HepG2 (cell line): ENCODE data around the gene CES3. TPM values are rescaled to one million over a fixed set of nuclear protein-coding genes. Genes with fewer than 3 reads are reported as not detected.
A peak's percentile ranks its signal among the peaks of the same experiment; 100 is the strongest.

Source experiments
- ATF2 ChIP-seq: sonication (generic); formaldehyde crosslinking; IDR thresholded peaks from 2 replicates; pipeline ENCODE4 v1.4.0; 2020; ENCODE audit warnings: missing genetic modification reagents
- ATRX ChIP-seq: sonication (generic); formaldehyde crosslinking; IDR thresholded peaks from 2 replicates; pipeline ENCODE4 v1.4.0; 2020; ENCODE audit warnings: missing genetic modification reagents, borderline replicate concordance
- BCL6 ChIP-seq: IDR thresholded peaks from 2 replicates; pipeline ENCODE4 v1.6.1; 2016; ENCODE audit warnings: missing genetic modification reagents, missing compliant biosample characterization
- KIAA2018 ChIP-seq: sonication (generic); formaldehyde crosslinking; IDR thresholded peaks from 2 replicates; pipeline ENCODE4 v1.5.0; 2020; ENCODE audit warnings: mild to moderate bottlenecking, missing genetic modification reagents, borderline replicate concordance
- NAIF1 ChIP-seq: sonication (generic); formaldehyde crosslinking; IDR thresholded peaks from 2 replicates; pipeline ENCODE4 v1.5.0; 2020; ENCODE audit warnings: mild to moderate bottlenecking, missing genetic modification reagents, borderline replicate concordance
- NR2C2 ChIP-seq: sonication (generic); formaldehyde crosslinking; IDR thresholded peaks from 2 replicates; pipeline ENCODE4 v1.4.0; 2020; ENCODE audit warnings: missing genetic modification reagents, mild to moderate bottlenecking, moderate library complexity, borderline replicate concordance
- NR2F1 ChIP-seq, 2 experiments: fragments of 450-650 bp in 1 of 2; formaldehyde crosslinking in 1 of 2; IDR thresholded peaks; 2 replicates each; pipeline versions ENCODE4 v1.5.0 to v1.6.1; 2016 to 2020; ENCODE audit warnings: mild to moderate bottlenecking in 1 of 2, missing compliant biosample characterization in 1 of 2, missing genetic modification reagents in 1 of 2, moderate library complexity in 1 of 2
- PAXIP1 ChIP-seq: sonication (generic); formaldehyde crosslinking; conservative IDR thresholded peaks from 2 replicates; pipeline ENCODE4 v1.4.0; 2020; ENCODE audit warnings: mild to moderate bottlenecking, missing genetic modification reagents, moderate library complexity
- RBAK ChIP-seq: sonication (generic); formaldehyde crosslinking; IDR thresholded peaks from 2 replicates; pipeline ENCODE4 v1.5.1; 2020; ENCODE audit warnings: mild to moderate bottlenecking, missing genetic modification reagents
- RBM39 ChIP-seq: fragments of 200-400 bp; formaldehyde crosslinking; IDR thresholded peaks from one replicate; pipeline ENCODE4 v1.6.1; 2018; ENCODE audit warnings: antibody characterized with exemption, mild to moderate bottlenecking, low read depth, low read length; ENCODE audit not compliant: poor library complexity, severe bottlenecking
- SP4 ChIP-seq: sonication (generic); formaldehyde crosslinking; IDR thresholded peaks from 2 replicates; pipeline ENCODE4 v1.8.1; 2023; ENCODE audit warnings: mild to moderate bottlenecking, missing genetic modification reagents
- TRAFD1 ChIP-seq: sonication (generic); formaldehyde crosslinking; IDR thresholded peaks from 2 replicates; pipeline ENCODE4 v1.5.1; 2020; ENCODE audit warnings: missing genetic modification reagents, mild to moderate bottlenecking, borderline replicate concordance
- ZNF792 ChIP-seq: IDR thresholded peaks from 2 replicates; pipeline ENCODE4 v1.6.1; 2016
- polyA plus RNA-seq, 8 experiments: library from polyadenylated mRNA; depleted of rRNA in 3 of 8; stranded (reverse) in 7 of 8; unstranded in 1 of 8; fragments of >200 nt; fragmentation: Illumina TruSeq in 4 of 8; extraction: Trizol in 4 of 8; gene quantifications; 2 replicates each; pipeline versions ENCODE4 v1.2.1 to v1.2.3, GENCODE V29; 2011 to 2016; ENCODE audit warnings: low read depth in 4 of 8, missing spikeins in 1 of 8, mixed read lengths in 1 of 8; ENCODE audit not compliant: insufficient read depth in 1 of 8
- total RNA-seq, 5 experiments: library from RNA; depleted of rRNA; stranded (reverse); fragments of >200 nt; fragmentation: Illumina TruSeq; extraction: Trizol; gene quantifications; 2 replicates each; pipeline ENCODE4 v1.2.3, GENCODE V29; 2016; ENCODE audit warnings: low read depth in 1 of 5

CES3 gene
- total and polyA plus RNA-seq, 2 of the 13 experiments (the other 11 are each of a cell fraction or from before 2014, with no cell fraction given) = 6.6 to 17.4 TPM

GRCh38 chr16:66934138-66934838, 26.8 kb upstream of the CES3 start, which contains the start of gene CIAO2B (continued):
- TF ChIP-seq KIAA2018 = no peak
- peak; percentile 66 for TF ChIP-seq BCL6 (CRISPR knock-in tag)
- peak; percentile 86 for TF ChIP-seq RBM39
- TF ChIP-seq PAXIP1 (CRISPR knock-in tag) = peak; percentile 54
- 0 out of 4 replicates have a peak, but pooled peaks of 1 of the 2 experiments have one; percentile 14 for TF ChIP-seq NR2F1 (CRISPR knock-in tag; IDR thresholded peaks at IDR 0.05)
- no peak; the same call in 1 of the 2 replicates for TF ChIP-seq TRAFD1
- peak; percentile 89; the same call in 1 of the 2 replicates for TF ChIP-seq ZNF792 (CRISPR knock-in tag)
- TF ChIP-seq RBAK (CRISPR knock-in tag) = no peak
- peak; percentile 91 for TF ChIP-seq NAIF1 (CRISPR knock-in tag)
- TF ChIP-seq SP4 (CRISPR knock-in tag) = peak; percentile 92; the same call in 1 of the 2 replicates
- no peak for TF ChIP-seq ATRX (CRISPR knock-in tag)
- TF ChIP-seq ATF2 = peak; percentile 87; the same call in 1 of the 2 replicates
- peak; percentile 74 for TF ChIP-seq NR2C2
